ENCODE results near the gene NFATC1.

Gene NFATC1

GRCh38 chr18:79445696-79446561 is 50.2 kb downstream of the NFATC1 start:
- DNase-seq: no peak

GRCh38 chr18:79446931-79447330 is 51.2 kb downstream of the NFATC1 start:
- DNase-seq: no peak

GRCh38 chr18:79447703-79448367 is 52.1 kb downstream of the NFATC1 start:
- no peak for DNase-seq

- no peak for DNase-seq
Observed at GRCh38 chr18:79448621-79449020, 52.9 kb downstream of the NFATC1 start.

- no peak for DNase-seq
Observed at GRCh38 chr18:79449551-79450288, 54.0 kb downstream of the NFATC1 start.

- no peak for DNase-seq
Observed at GRCh38 chr18:79450289-79451080, 54.8 kb downstream of the NFATC1 start.

- no peak for DNase-seq
Observed at GRCh38 chr18:79451237-79452125, 55.8 kb downstream of the NFATC1 start.

GRCh38 chr18:79452190-79452990 is 56.7 kb downstream of the NFATC1 start:
- DNase-seq: no peak

GRCh38 chr18:79452991-79453645 is 57.4 kb downstream of the NFATC1 start:
- DNase-seq: no peak

GRCh38 chr18:79453816-79454735 is 58.3 kb downstream of the NFATC1 start:
- DNase-seq: no peak

GRCh38 chr18:79455261-79455660 is 59.5 kb downstream of the NFATC1 start:
- DNase-seq: no peak

- DNase-seq: no peak
Observed at GRCh38 chr18:79456105-79456980, 60.6 kb downstream of the NFATC1 start.

- DNase-seq: no peak
Observed at GRCh38 chr18:79457239-79457638, 61.5 kb downstream of the NFATC1 start.

GRCh38 chr18:79457652-79458051 is 61.9 kb downstream of the NFATC1 start:
- DNase-seq: no peak

- no peak for DNase-seq
Observed at GRCh38 chr18:79458131-79458838, 62.6 kb downstream of the NFATC1 start.

GRCh38 chr18:79458917-79459803 is 63.4 kb downstream of the NFATC1 start:
- DNase-seq: no peak
